ENCODE data around the gene COL11A2.
"Not testable (repeated sequence)": the region's sequence is repeated elsewhere in the genome, so short reads cannot be mapped to it uniquely, and the experiment has no call there.

The COL11A2 gene

DNA sequence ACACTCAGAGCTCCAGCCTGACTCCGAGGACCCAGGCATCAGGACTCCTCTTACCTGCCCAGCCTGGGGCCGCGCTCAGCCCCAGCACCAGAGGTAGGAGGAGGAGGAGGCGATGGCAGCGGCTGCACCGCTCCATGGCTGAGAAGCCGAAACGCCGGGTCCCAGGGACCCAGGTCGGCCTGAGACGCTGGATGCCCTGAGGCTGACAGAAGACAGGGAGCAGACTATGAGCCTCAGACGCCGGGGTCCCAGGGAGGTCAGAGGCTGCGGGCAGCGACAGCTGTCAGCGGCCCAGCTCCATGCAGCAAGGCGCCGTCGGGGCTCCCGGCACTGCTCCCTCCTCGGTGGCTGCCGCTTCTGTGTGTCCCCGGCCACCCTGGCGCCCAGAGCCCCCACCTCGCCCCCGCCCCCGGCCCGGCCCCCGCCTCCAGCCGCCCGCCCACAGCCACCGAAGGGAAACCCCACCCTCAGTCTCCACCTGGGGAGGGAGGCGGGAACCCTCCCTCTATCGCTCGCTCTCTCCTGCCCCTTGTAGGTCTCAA lies at the start of gene COL11A2:
Gene COL11A2 (minus strand): TSS at position 363 of the 542 bp plus-strand sequence. CDS start 227 bp downstream, at position 136.
- no peak for DNase-seq

DNA sequence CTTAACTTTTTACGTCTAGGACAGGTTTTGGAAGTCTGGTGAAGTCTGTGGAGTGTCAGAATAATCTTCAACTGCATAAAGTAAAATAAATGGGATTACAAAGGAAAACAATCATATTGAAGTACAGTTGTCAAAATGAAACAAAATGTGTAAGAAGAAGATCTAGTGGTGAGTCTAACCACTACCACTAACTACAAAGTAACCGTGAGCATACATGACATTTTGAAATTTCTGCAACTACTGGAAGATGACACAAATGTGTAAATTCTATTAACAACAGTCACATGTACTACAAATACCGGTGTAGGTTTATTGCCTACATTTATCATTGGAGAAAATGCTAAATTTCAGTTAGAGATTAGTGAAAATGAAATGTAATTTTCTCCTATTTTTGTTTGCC lies 49.7 kb upstream of the COL11A2 start:
- peak; percentile 29 for DNase-seq

DNA sequence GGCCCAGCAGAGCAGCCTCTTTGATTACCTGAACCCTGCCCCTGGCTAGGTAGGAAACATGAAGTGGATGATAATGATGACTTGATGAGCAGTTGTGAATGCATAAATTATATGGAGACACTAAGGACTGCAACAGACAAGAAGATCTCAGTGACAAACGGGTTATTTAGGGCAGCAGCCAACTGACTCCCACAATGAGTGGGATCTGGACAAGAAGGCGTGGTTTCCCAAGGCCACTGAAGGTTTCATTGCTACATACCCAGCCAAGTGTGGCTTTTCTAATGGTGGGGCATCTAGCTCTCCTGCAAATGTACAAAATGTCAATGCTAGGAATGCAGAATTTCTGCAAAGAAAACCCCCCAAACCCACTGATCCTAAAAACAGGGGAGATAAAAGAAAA lies 45.5 kb upstream of the COL11A2 start:
- no peak for DNase-seq

DNA sequence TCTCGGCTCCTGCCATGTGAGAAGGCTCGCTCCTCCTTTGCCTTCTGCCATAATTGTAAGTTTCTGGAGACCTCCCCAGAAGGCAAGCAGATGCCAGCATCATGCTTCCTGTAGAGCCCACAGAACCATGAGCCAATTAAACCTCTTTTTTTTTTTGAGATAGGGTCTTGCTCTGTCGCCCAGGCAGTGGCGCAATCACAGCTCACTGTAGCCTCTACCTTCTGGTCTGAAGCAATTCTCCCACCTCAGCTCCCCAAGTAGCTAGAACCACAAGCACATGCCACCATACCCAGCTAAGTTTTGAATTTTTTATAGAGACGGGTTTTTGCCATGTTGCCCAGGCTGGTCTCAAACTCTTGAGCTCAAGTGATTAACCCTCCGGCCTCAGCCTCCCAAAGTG lies 44.6 kb upstream of the COL11A2 start:
- DNase-seq, result no peak

DNA sequence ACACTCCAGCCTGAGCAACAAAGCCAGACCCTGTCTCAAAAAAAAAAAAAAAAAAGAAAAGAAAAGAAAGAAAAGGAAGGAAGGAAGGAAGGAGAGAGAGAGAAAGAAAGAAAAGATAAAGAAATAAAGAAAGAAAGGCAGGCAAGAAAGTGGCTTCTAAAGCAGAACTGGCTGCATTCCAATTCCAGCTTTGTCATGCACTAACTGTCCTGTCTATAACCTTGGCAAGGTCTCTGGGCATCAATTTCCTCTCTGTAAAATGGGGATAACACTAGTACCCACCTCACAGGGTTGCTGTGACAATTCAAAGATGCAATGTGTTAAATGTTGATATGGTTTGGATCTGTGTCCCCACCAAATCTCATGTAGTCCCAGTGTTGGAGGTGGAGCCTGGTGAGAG lies 44.1 kb upstream of the COL11A2 start:
- no peak for DNase-seq

DNA sequence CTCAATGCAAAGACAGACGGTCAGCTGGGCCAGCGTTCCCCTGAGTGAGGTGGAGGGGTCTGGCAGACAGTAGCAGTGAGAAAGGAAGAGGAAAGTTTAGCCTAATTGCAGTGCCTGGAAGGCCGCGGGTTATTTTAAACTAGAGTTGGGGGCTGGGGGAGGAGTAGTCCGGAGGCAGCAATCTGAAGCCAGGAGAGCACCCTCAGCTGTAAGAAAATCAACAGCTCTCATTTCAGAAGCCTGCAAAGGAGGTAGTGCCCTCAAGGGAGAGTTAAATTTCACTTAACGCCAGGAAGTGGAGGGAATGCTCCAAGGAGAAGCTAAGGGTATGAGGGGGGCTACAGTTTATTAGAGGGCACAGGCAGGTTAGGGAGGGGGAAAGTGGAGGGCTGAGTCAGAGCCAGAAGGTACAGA lies 43.0 kb upstream of the COL11A2 start:
- no peak for DNase-seq

DNA sequence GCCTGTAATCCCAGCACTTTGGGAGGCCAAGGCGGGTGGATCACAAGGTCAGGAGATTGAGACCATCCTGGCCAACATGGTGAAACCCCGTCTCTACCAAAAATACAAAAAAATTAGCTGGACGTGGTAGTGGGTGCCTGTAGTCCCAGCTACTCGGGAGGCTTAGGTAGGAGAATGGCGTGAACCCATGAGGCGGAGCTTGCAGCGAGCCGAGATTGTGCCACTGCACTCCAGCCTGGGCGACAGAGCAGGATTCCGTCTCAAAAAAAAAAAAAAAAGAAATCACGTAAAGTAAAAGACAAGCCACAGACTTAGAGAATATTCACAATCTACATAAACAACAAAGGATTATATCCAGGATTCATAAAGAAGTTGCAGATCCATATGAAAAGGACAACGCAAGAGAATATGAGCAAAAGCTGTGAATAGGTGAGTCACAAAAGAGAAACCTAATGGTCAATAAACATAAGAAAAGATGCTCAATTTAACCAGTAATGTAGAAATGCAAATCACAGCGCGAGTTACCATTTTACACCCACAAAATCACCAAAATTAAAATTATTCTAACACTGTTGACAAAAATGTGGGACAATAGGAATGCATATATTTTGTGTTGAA lies 34.3 kb upstream of the COL11A2 start:
- DNase-seq, result not testable (repeated sequence)

DNA sequence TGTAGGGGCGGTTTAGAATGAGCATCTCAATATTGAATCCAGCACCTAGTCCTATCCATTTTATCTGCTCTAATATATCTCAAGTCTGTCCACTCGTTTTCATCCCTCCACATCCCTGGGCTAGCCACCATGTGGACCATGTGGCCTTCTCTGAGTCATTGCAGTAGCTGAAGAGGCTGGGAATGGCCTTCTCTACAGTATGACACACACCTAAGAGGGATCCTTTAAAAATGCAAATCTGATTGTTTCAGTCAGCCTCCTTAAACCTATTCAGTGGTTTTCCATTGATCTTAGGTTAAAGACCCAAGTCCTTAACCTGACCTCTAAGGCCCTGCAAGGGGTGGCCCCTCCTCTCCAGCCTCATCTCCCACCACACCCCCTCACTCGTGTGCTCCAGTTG lies 25.4 kb upstream of the COL11A2 start:
- DNase-seq, result no peak

DNA sequence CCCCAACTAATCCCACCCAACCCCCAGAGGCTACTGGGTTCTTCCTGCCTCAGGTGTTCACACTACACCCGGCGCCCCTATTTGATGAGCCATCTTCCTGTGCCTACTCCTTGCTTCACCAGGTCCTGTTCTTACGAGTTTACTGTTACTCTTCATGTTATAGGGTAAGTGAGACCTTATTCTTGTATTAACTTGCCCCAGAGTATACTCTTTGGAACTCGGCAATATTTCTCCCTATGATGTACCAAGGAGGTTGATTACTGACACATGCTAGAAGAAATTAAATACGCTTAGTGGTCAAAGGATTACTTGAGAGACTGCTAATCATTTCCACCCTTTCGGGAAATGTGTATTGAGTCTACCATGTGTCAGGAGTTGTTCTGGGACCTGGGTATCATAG lies 25.0 kb upstream of the COL11A2 start:
- no peak for DNase-seq

DNA sequence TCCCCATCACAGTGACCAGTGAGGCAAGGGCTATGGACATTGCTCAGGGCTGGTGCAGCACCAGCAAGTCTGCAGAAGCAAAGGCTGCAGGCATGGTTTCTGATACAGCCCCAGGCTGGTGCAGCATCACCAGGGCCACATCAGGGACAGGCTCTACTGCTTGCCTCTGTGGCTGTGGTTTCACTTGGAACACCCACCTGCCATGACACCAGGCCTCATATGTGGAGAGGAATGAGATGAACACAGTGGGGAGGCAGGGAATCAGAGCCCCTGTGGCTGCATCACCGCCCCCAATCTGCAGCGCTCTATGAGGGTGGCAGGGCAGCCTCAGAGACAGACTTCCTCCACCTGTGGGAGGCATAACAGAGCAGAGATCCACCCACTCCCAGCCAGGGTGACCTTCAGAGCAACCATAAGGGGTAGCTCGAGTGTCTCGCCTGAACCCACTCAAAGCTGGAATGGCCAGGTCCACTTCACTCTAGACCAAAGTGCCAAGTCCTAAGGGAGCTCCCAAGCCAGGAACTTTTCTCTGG lies 23.9 kb upstream of the COL11A2 start:
- no peak for DNase-seq

DNA sequence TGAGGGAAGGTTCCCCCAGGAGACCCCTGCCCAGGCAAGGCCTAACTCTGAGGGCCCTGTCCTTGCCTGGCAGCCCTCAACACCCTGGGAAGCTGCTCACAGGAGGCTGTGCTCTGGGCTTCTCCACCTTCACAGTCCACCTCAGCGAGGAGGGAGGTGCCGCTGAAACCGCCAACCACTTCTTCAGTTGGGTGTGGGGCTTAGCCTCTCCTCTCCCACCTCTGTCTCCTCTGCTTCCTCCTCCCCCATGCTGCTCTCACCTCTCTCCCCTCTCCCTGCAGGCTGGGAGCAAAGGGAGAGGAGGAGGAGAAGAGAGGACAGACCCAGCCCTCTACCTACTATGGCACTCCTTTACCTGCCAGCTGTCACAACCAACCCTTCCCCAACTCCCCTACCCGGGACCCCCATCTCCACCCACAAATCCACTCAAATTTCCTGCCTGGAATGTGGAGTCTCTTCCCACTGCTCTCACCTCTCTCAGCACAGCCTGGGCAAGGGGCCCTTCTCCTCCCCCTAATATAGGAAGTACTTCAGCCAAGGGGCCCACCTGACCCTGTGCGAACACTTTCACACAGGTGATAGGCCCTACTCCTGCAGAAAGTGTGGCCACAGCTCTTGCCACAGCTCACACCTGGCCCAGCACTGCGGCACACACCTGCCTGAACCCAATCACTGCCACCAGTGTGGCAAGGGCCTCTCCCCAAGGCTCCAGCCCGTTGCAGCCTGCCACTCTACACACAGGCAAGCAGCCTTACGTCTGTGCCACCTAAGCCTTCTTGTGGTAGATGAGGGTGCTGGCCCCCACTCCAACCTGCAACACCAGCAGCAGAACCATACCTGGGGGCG lies 23.2 kb upstream of the COL11A2 start:
- DNase-seq, result no peak

DNA sequence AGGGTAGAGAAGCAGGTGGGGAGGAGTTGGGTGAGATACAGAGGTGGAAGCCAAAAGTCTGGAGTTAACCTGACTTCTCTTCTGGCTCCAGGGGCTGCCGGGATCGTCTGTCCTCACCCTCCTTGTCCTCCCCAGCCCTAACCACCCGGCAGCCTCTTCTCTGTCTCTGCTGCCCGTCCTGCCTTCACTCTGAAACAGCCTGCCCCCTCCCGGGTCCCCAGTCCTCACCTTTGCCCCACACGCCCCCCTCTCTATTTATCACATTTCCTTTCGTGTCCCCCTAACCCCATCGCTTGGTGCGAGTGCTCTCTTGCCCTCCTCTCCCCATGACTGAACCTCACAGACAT lies 21.7 kb upstream of the COL11A2 start:
- DNase-seq, result no peak

DNA sequence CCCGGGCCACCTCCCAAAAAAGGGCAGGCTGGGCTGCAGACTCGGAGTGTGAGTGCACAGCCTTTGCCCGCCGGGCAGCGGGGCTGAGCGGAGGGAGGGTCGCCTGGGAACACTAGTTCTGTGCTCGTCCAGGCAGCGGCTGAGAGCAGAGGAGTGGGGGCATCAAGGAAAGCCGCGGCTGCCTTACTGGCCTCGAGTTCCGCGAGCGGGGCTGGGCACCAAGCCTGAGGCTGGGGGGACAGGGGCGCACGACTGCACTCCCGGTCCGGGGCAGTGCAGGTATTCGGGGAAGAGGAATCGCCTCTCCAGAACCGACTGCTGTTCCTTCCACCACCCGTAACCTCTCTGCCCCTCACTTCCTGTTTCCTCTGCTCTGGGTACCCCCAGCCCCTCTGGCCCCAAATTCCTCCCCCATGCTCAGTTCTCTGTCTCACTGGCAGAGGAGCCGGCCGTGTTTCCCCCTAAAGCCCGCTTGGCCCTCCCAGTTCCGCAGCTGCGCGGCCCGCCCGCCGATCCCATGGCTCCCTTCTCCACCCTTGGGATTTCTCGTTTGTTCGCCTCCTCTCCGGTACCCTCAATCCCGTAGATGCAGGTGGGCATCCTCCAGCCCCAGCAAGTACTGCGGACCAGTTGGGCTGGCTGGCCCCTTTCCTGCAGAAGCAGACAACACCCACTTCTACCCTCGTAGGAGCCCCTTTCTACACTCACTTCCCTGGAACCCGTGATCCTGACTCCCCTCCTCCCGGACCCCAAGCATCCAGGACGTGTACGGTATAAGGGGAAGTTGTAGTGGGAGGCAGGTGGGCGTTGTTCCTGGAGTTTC lies 21.1 kb upstream of the COL11A2 start:
- no peak for DNase-seq

DNA sequence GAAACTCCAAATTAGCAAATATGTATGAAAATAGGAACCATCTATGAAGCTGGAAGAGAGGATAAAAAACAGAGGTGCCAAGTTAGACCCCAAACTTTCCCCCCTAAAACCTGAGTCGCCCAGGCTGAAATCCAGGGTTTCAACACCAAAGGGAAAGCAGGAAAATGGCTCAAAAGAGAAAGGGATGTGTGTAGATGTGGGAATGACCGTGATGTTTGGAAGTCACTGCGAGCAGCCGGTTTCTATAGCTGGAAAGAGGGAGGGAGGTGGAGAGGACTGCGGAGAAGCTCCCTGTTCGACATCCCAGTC lies 20.5 kb upstream of the COL11A2 start:
- no peak for DNase-seq

DNA sequence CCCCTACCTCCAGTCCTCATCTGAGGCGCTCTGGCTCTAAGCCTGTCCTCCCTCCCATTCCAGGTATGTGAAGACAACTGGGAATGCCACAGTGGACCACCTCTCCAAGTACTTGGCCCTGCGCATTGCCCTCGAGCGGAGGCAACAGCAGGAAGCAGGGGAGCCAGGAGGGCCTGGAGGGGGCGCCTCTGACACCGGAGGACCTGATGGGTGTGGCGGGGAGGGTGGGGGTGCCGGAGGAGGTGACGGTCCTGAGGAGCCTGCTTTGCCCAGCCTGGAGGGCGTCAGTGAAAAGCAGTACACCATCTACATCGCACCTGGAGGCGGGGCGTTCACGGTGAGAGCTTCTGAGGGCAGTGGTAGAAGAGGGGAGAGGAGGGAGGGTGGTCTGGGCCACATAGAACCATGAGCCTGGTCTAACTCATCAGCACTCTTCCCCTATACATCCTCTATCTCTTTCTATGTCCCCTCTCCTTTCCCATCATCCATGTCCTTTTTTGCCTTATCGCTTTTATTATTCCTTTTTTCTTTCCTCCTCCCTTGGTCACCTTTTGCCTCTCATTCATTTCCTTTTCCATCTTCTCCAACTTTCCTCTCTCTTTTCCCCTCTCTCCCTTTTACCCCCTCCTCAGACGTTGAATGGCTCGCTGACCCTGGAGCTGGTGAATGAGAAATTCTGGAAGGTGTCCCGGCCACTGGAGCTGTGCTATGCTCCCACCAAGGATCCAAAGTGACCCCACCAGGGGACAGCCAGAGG lies 19.6 kb upstream of the COL11A2 start:
- DNase-seq, result no peak

DNA sequence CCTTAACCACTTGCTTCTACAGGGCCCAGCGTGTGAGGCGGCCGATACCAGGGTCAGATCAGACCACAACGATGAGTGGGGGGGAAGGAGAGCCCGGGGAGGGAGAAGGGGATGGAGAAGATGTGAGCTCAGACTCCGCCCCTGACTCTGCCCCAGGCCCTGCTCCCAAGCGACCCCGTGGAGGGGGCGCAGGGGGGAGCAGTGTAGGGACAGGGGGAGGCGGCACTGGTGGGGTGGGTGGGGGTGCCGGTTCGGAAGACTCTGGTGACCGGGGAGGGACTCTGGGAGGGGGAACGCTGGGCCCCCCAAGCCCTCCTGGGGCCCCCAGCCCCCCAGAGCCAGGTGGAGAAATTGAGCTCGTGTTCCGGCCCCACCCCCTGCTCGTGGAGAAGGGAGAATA lies 18.9 kb upstream of the COL11A2 start:
- no peak for DNase-seq

DNA sequence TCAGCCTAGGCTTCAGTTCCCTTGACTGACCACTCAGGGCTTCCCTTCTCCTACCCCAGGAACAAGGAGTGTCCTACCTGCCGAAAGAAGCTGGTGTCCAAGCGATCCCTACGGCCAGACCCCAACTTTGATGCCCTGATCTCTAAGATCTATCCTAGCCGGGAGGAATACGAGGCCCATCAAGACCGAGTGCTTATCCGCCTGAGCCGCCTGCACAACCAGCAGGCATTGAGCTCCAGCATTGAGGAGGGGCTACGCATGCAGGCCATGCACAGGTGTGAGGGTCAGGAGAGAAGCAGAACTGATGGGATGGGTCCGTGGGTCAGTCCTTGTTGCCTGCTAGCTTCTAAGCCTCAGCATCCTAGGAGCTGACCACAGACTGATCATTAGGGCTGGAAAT lies 17.6 kb upstream of the COL11A2 start:
- DNase-seq, result no peak

DNA sequence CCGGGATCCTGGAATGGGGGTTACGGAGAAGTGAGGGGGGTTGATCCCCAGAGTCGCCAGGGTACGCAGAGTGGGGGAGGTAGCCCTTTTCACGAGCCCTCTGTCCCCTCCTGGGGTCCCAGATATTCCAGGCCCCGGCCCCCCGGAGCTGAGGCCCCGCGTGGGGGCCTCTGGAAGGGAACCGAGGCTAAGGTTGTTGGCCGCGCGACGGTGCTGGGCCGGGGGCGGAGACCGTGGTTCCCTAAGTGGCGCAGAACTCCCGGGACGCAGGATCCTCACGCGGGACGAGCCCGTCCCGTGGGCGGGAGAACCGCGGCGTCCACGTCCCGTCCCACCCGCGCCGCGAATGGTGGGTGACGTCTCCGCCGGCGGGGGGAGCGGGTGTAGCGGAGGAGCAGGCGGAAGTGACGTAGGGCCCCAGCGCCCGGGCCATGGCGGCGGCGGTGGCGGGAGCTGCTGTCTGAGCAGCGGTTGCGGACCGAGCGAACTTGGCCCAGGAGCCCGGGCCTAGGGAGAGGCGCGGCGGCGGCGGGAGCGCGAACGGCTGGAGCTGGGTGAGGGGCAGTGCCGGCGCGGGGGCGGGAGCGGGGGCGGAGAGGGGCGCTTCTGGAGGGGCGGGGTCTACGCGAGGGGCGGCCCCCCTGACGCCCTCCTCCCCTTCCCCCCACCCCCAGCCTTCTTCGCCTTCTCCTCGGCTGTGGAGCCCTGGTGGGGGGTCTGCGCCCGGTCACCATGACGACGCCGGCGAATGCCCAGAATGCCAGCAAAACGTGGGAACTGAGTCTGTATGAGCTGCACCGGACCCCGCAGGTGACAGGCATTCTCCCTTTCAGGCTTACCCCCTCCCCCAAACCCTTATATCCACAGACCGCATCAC lies 16.1 kb upstream of the COL11A2 start, which contains the start of gene RING1:
Gene RING1 (plus strand): TSS at position 410 of the 877 bp plus-strand sequence. CDS start 323 bp downstream, at position 733.
- peak; percentile 90 for DNase-seq

DNA sequence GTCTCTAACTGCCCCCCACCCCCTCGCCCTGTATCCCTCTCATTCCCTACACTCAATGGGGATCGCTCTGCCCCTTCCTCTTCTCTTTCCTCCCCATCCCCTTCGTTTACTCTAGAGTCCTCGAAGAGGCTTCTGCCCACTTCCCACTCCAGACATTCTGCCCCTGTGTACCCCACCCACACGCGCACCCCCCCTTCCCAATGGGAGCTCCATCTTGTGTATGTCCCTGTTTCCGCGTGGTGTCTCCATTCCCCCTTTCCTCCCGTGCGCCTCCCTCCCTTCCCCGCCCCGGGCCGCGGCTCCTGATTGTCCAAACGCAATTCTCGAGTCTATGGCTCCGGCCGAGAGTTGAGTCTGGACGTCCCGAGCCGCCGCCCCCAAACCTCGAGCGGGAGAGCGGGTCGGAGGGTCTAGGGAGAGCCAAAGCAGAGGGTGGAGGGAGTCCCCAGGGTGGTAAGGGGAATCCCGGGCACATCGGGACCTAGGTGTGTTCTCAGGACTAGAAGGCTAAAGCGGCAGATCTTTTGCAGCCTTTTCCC lies 15.4 kb upstream of the COL11A2 start:
- no peak for DNase-seq

DNA sequence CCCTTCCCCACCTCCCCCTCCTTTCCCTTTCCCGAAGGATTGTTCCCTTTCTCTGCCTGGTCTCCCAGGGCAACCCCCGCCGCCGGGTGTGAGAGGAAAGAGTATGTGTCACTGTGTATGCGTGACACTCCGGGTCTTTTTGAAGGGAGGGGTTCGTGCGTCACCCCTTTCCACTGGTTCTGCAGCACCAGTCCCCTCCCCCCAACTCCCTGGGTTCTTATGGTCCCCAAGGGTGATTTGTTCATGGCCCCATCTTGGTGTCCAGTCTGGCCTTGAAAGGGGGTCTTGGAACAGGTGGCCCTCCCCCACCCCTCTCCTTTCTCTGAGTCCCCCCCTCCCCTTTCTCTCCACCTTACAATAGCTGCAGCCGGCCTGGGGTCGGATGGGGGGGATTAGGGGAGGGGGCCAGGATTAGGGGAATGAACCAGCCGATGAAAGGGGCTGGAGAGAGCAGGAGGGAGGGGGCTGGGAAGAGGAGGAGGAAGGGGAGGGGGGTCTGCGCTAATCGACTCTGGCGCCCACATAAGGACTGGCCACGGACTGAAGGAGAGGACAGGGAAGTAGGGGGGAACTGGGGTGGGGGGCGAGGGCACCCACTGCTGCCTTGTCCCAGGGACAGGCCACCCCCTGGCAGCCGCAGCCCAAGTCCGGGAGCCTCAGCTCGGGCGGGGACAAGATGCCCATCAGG lies 14.7 kb upstream of the COL11A2 start:
- no peak for DNase-seq
